Loucy (cell line): ENCODE data around the gene MIF4GD.

Experiments used
- EZH2phosphoT487 ChIP-seq: fragments of 200-600 bp; IDR thresholded peaks from 2 replicates; pipeline ENCODE4 v1.6.1; 2018; ENCODE audit warnings: antibody characterized with exemption, mild to moderate bottlenecking, moderate library complexity, borderline replicate concordance
- TF ChIP-seq, protein P1 (sequence below): fragments of 200-600 bp; sonication (generic); conservative IDR thresholded peaks from 2 replicates; pipeline ENCODE4 v1.5.1; 2014; ENCODE audit warnings: mild to moderate bottlenecking, antibody characterized with exemption, low read length

DNA sequence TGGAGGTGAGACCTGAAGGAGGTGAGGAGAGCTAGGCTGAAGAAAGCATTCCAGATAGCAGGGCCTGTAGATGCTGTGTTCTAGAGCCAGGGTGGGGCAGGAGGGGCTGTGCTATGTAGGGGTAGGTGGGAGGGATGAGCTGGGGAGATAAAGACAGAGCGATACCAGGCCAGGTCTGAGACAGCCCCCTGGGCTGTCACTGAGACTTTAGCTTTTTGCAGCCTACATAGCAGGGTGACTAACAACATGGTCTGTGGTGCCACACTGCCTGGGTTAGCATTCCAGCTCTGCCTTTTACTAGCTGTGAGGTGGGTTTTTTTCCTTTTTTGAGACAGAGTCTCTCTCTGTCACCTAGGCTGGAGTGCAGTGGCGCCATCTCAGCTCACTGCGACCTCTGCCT lies 51.2 kb downstream of the MIF4GD start:
- TF ChIP-seq, protein P1, sequence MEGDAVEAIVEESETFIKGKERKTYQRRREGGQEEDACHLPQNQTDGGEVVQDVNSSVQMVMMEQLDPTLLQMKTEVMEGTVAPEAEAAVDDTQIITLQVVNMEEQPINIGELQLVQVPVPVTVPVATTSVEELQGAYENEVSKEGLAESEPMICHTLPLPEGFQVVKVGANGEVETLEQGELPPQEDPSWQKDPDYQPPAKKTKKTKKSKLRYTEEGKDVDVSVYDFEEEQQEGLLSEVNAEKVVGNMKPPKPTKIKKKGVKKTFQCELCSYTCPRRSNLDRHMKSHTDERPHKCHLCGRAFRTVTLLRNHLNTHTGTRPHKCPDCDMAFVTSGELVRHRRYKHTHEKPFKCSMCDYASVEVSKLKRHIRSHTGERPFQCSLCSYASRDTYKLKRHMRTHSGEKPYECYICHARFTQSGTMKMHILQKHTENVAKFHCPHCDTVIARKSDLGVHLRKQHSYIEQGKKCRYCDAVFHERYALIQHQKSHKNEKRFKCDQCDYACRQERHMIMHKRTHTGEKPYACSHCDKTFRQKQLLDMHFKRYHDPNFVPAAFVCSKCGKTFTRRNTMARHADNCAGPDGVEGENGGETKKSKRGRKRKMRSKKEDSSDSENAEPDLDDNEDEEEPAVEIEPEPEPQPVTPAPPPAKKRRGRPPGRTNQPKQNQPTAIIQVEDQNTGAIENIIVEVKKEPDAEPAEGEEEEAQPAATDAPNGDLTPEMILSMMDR = no peak
- TF ChIP-seq EZH2phosphoT487 = no peak
